H9 (cell line): ENCODE measurements around the gene GCN1. TPM values are rescaled to one million over a fixed set of nuclear protein-coding genes. Genes with fewer than 3 reads are reported as not detected.

Source experiments
- DNase-seq: peaks from one replicate; pipeline ENCODE4 v3.0.0-alpha.2; 2017
- H2AFZ ChIP-seq: one replicate; pipeline ENCODE4 v1.6.1; 2013; ENCODE audit warnings: mild to moderate bottlenecking, low read length, control low read depth, moderate library complexity
- H2AK5ac ChIP-seq: 2 replicates; pipeline ENCODE4 v1.6.1; 2013; ENCODE audit warnings: low read length, control low read depth, mixed read lengths; ENCODE audit not compliant: insufficient read length
- H2BK120ac ChIP-seq: one replicate; pipeline ENCODE4 v1.6.1; 2013; ENCODE audit warnings: low read depth, mild to moderate bottlenecking, low read length, control low read depth, inconsistent platforms; ENCODE audit not compliant: poor library complexity, severe bottlenecking
- H2BK12ac ChIP-seq: 2 replicates; pipeline ENCODE4 v1.6.1; 2013; ENCODE audit warnings: low read length, control low read depth, mixed read lengths, low read depth; ENCODE audit not compliant: insufficient read length
- H2BK15ac ChIP-seq: 2 replicates; pipeline ENCODE4 v1.6.1; 2013; ENCODE audit warnings: low read depth, low read length, control low read depth
- H2BK20ac ChIP-seq: one replicate; pipeline ENCODE4 v1.6.1; 2013; ENCODE audit warnings: low read depth, mild to moderate bottlenecking, low read length, control low read depth, inconsistent platforms; ENCODE audit not compliant: poor library complexity, severe bottlenecking
- H2BK5ac ChIP-seq: 2 replicates; pipeline ENCODE4 v1.6.1; 2013; ENCODE audit warnings: low read length, control low read depth, mixed read lengths; ENCODE audit not compliant: insufficient read length
- H3K14ac ChIP-seq: 2 replicates; pipeline ENCODE4 v1.6.1; 2013; ENCODE audit warnings: low read length, control low read depth; ENCODE audit not compliant: insufficient read depth
- H3K18ac ChIP-seq: 2 replicates; pipeline ENCODE4 v1.6.1; 2013; ENCODE audit warnings: low read depth, mild to moderate bottlenecking, mixed read lengths, low read length, control low read depth; ENCODE audit not compliant: insufficient read length
- H3K23ac ChIP-seq: 2 replicates; pipeline ENCODE4 v1.6.1; 2013; ENCODE audit warnings: low read length, control low read depth, mixed read lengths, low read depth; ENCODE audit not compliant: insufficient read length
- H3K23me2 ChIP-seq: 2 replicates; pipeline ENCODE4 v1.6.1; 2013; ENCODE audit warnings: low read depth, mild to moderate bottlenecking, mixed read lengths, low read length, control low read depth; ENCODE audit not compliant: insufficient read length, poor library complexity, severe bottlenecking
- H3K27ac ChIP-seq: 2 replicates; pipeline ENCODE4 v1.5.1; 2013; ENCODE audit warnings: low read length, control low read depth, mixed read lengths, low read depth; ENCODE audit not compliant: insufficient read length
- H3K27me3 ChIP-seq: 2 replicates; pipeline ENCODE4 v1.6.1; 2013; ENCODE audit warnings: low read length, control low read depth, inconsistent platforms; ENCODE audit not compliant: insufficient read depth
- H3K4ac ChIP-seq: 2 replicates; pipeline ENCODE4 v1.6.1; 2013; ENCODE audit warnings: low read depth, mild to moderate bottlenecking, control low read depth, inconsistent platforms, low read length, moderate library complexity
- H3K4me1 ChIP-seq: 2 replicates; pipeline ENCODE4 v1.6.1; 2013; ENCODE audit warnings: low read length, control low read depth, inconsistent platforms; ENCODE audit not compliant: insufficient read depth
- H3K4me2 ChIP-seq: 2 replicates; pipeline ENCODE4 v1.6.1; 2013; ENCODE audit warnings: low read length, control low read depth, mixed read lengths; ENCODE audit not compliant: insufficient read length, insufficient read depth
- H3K56ac ChIP-seq: 2 replicates; pipeline ENCODE4 v1.6.1; 2013; ENCODE audit warnings: low read depth, mild to moderate bottlenecking, mixed read lengths, low read length, control low read depth; ENCODE audit not compliant: insufficient read length
- H3K79me1 ChIP-seq: 2 replicates; pipeline ENCODE4 v1.6.1; 2013; ENCODE audit warnings: low read depth, mild to moderate bottlenecking, moderate library complexity, low read length, control low read depth, inconsistent platforms; ENCODE audit not compliant: insufficient read depth, poor library complexity, severe bottlenecking
- H3K79me2 ChIP-seq: 2 replicates; pipeline ENCODE4 v1.6.1; 2013; ENCODE audit warnings: low read length, control low read depth, inconsistent platforms; ENCODE audit not compliant: insufficient read depth
- H3K9ac ChIP-seq: 2 replicates; pipeline ENCODE4 v1.6.1; 2013; ENCODE audit warnings: low read length, control low read depth, mixed read lengths; ENCODE audit not compliant: insufficient read length; ENCODE audit errors: extremely low read depth
- H3K9me3 ChIP-seq: one replicate; pipeline ENCODE4 v1.6.1; 2013; ENCODE audit warnings: low read depth, low read length, inconsistent platforms; ENCODE audit not compliant: control insufficient read depth
- H3T11ph ChIP-seq: one replicate; pipeline ENCODE4 v1.6.1; 2013; ENCODE audit warnings: mild to moderate bottlenecking, low read length, control low read depth, inconsistent platforms
- H4K20me1 ChIP-seq: one replicate; pipeline ENCODE4 v1.6.1; 2013; ENCODE audit not compliant: control insufficient read depth, insufficient read length, insufficient read depth
- H4K5ac ChIP-seq: 2 replicates; pipeline ENCODE4 v1.6.1; 2013; ENCODE audit warnings: low read depth, mild to moderate bottlenecking, mixed read lengths, low read length, control low read depth; ENCODE audit not compliant: insufficient read length
- H4K8ac ChIP-seq: replicated peaks from 2 replicates; pipeline ENCODE4 v1.6.1; 2013; ENCODE audit warnings: low read length, control low read depth, mixed read lengths, low read depth; ENCODE audit not compliant: insufficient read length
- H4K91ac ChIP-seq: 2 replicates; pipeline ENCODE4 v1.6.1; 2013; ENCODE audit warnings: low read depth, mild to moderate bottlenecking, moderate library complexity, mixed read lengths, low read length, control low read depth; ENCODE audit not compliant: insufficient read length
- H3K27ac Mint-ChIP-seq, 3 experiments: 2 replicates in 2 of 3; 3 replicates in 1 of 3; pipeline ENCODE4 v1.8.0; 2020 to 2021; ENCODE audit warnings: mixed read lengths in 3 of 3, mild to moderate bottlenecking in 1 of 3, moderate library complexity in 1 of 3
- H3K27me3 Mint-ChIP-seq: 2 replicates; pipeline ENCODE4 v1.8.0; 2021; ENCODE audit warnings: low read depth, mild to moderate bottlenecking, moderate library complexity, mixed read lengths
- H3K36me3 Mint-ChIP-seq, 3 experiments: 2 replicates in 2 of 3; 3 replicates in 1 of 3; pipeline ENCODE4 v1.8.0; 2020 to 2021; ENCODE audit warnings: low read depth in 3 of 3, mixed read lengths in 3 of 3; ENCODE audit not compliant: insufficient read depth in 1 of 3
- H3K4me1 Mint-ChIP-seq, 2 experiments: 2 replicates each; pipeline ENCODE4 v1.8.0; 2020; ENCODE audit warnings: mixed read lengths in 2 of 2
- H3K4me3 Mint-ChIP-seq, 2 experiments: 2 replicates in 1 of 2; 3 replicates in 1 of 2; pipeline ENCODE4 v1.8.0; 2020 to 2021; ENCODE audit warnings: mild to moderate bottlenecking in 2 of 2, mixed read lengths in 2 of 2, moderate library complexity in 1 of 2
- H3K9me3 Mint-ChIP-seq, 2 experiments: 2 replicates in 1 of 2; 3 replicates in 1 of 2; pipeline ENCODE4 v1.8.0; 2020; ENCODE audit warnings: mild to moderate bottlenecking in 2 of 2, mixed read lengths in 2 of 2, moderate library complexity in 1 of 2
- whole genome bisulfite sequencing: extraction: QIAGEN DNeasy Blood & Tissue Kit; methylation state at CpG from one replicate; pipeline ENCODE4 v1.1.7; 2013; ENCODE audit warnings: missing lambda C conversion rate, low lambda C conversion rate, mixed read lengths; ENCODE audit not compliant: insufficient read length; ENCODE audit errors: extremely low coverage; 5-methylcytosine and 5-hydroxymethylcytosine counted together
- total RNA-seq: library from RNA; stranded (reverse); gene quantifications from 2 replicates; pipeline ENCODE4 v1.2.1, GENCODE V29; 2021
- TF ChIP-seq, protein P1 (sequence below): fragments of 200-600 bp; sonication (generic); conservative IDR thresholded peaks from 3 replicates; pipeline ENCODE4 v1.8.0; 2021; ENCODE audit warnings: antibody characterized with exemption, mild to moderate bottlenecking

Gene GCN1
- total RNA-seq, 1 experiment from 2014 or later, result 137 TPM

- no peak overlapping the region for H3K4me2 ChIP-seq
- no peak for DNase-seq
- WGBS, result no CpG with 5 or more reads among the region's 11 CpGs
Observed at GRCh38 chr12:120161852-120162251, 32.7 kb downstream of the GCN1 start.

More at GRCh38 chr12:120161852-120162251, 32.7 kb downstream of the GCN1 start:
- Histone ChIP-seq H3K9ac (no peak overlapping the region), H3K27ac (no peak overlapping the region), H2AK5ac (no peak overlapping the region), H4K5ac (no peak overlapping the region), H3K79me2 (no peaks in the 10 kb centered on the region), H3K18ac (no peak overlapping the region), H3K23me2 (no peaks in the 10 kb centered on the region), H3K4me1 (no peaks in the 10 kb centered on the region), H3K79me1 (no peaks in the 10 kb centered on the region), H4K20me1 (peaks cover 2% of the 10 kb centered on the region), H3K14ac (no peak overlapping the region), H3K9me3 (no peaks in the 10 kb centered on the region), H2BK20ac (no peak overlapping the region), H2BK15ac (no peak overlapping the region), H2AFZ (no peak overlapping the region), H4K91ac (no peak overlapping the region), H3K4ac (no peak overlapping the region), H3K56ac (no peak overlapping the region), H2BK12ac (no peak overlapping the region), H4K8ac (no peak overlapping the region), H2BK120ac (no peak overlapping the region), H3K23ac (no peak overlapping the region), H3K27me3 (no peaks in the 10 kb centered on the region), H2BK5ac (no peak overlapping the region), H3T11ph (no peak overlapping the region)
- Mint-ChIP-seq H3K27ac (no peak overlapping the region; a peak in 1 of 7 replicates), H3K36me3 (peaks cover 56 to 84% (median 77%) of the 10 kb centered on the region in 3 experiments), H3K9me3 (no peaks in the 10 kb centered on the region), H3K4me1 (no peaks in the 10 kb centered on the region), H3K27me3 (no peaks in the 10 kb centered on the region), H3K4me3 (no peak overlapping the region)
- TF ChIP-seq, protein P1, sequence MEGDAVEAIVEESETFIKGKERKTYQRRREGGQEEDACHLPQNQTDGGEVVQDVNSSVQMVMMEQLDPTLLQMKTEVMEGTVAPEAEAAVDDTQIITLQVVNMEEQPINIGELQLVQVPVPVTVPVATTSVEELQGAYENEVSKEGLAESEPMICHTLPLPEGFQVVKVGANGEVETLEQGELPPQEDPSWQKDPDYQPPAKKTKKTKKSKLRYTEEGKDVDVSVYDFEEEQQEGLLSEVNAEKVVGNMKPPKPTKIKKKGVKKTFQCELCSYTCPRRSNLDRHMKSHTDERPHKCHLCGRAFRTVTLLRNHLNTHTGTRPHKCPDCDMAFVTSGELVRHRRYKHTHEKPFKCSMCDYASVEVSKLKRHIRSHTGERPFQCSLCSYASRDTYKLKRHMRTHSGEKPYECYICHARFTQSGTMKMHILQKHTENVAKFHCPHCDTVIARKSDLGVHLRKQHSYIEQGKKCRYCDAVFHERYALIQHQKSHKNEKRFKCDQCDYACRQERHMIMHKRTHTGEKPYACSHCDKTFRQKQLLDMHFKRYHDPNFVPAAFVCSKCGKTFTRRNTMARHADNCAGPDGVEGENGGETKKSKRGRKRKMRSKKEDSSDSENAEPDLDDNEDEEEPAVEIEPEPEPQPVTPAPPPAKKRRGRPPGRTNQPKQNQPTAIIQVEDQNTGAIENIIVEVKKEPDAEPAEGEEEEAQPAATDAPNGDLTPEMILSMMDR, result no peak
